GM18526 (cell line): Measurements from ENCODE around the gene PARVG.

Source experiments
- POLR2A ChIP-seq: IDR thresholded peaks from 3 replicates; pipeline ENCODE4 v1.6.1; 2011; ENCODE audit not compliant: insufficient read length; ENCODE audit errors: extremely low read depth

Gene PARVG

GRCh38 chr22:44219101-44219870 lies 38.6 kb downstream of the PARVG start:
- TF ChIP-seq POLR2A, result no peak

GRCh38 chr22:44220727-44221680 lies 40.3 kb downstream of the PARVG start:
- TF ChIP-seq POLR2A, result no peak

GRCh38 chr22:44221710-44222475 lies 41.2 kb downstream of the PARVG start:
- no peak for TF ChIP-seq POLR2A

GRCh38 chr22:44224166-44224565 lies 43.4 kb downstream of the PARVG start:
- no peak for TF ChIP-seq POLR2A

- TF ChIP-seq POLR2A, result no peak
These were observed 44.5 kb downstream of the PARVG start for GRCh38 chr22:44225091-44225689.

GRCh38 chr22:44225812-44226211 lies 45.1 kb downstream of the PARVG start:
- no peak for TF ChIP-seq POLR2A

GRCh38 chr22:44229331-44229730 lies 48.6 kb downstream of the PARVG start:
- no peak for TF ChIP-seq POLR2A

- TF ChIP-seq POLR2A, result no peak
These were observed 49.1 kb downstream of the PARVG start for GRCh38 chr22:44229809-44230208.

GRCh38 chr22:44231233-44231632 lies 50.5 kb downstream of the PARVG start:
- TF ChIP-seq POLR2A, result no peak

GRCh38 chr22:44237290-44237689 lies 56.6 kb downstream of the PARVG start:
- TF ChIP-seq POLR2A, result no peak

GRCh38 chr22:44242946-44243724 lies 62.4 kb downstream of the PARVG start:
- no peak for TF ChIP-seq POLR2A

- no peak for TF ChIP-seq POLR2A
These were observed 63.0 kb downstream of the PARVG start for GRCh38 chr22:44243761-44244160.

GRCh38 chr22:44244265-44244822 lies 63.6 kb downstream of the PARVG start:
- TF ChIP-seq POLR2A, result no peak

- no peak for TF ChIP-seq POLR2A
These were observed 64.7 kb downstream of the PARVG start for GRCh38 chr22:44245438-44245837.
